Thyroid gland (tissue), 4 donors: ENCODE results near the gene NRSN2.

Experiments
- POLR2A ChIP-seq, 2 donors: fragments of 450-650 bp; IDR thresholded peaks; one replicate each; pipeline ENCODE4 v1.6.1; 2017; ENCODE audit warnings: antibody characterized with exemption in 2 of 2, mild to moderate bottlenecking in 2 of 2, moderate library complexity in 1 of 2
- TF ChIP-seq, protein P1 (sequence below), 6 experiments: fragments of 200-600 bp in 3 of 6; fragments of 450-650 bp in 3 of 6; sonication (generic) in 3 of 6; IDR thresholded peaks; one replicate each; pipeline ENCODE4 v1.5.1; 2016 to 2019; ENCODE audit warnings: antibody characterized with exemption in 6 of 6, mild to moderate bottlenecking in 2 of 6, inconsistent platforms in 1 of 6, moderate library complexity in 1 of 6

DNA sequence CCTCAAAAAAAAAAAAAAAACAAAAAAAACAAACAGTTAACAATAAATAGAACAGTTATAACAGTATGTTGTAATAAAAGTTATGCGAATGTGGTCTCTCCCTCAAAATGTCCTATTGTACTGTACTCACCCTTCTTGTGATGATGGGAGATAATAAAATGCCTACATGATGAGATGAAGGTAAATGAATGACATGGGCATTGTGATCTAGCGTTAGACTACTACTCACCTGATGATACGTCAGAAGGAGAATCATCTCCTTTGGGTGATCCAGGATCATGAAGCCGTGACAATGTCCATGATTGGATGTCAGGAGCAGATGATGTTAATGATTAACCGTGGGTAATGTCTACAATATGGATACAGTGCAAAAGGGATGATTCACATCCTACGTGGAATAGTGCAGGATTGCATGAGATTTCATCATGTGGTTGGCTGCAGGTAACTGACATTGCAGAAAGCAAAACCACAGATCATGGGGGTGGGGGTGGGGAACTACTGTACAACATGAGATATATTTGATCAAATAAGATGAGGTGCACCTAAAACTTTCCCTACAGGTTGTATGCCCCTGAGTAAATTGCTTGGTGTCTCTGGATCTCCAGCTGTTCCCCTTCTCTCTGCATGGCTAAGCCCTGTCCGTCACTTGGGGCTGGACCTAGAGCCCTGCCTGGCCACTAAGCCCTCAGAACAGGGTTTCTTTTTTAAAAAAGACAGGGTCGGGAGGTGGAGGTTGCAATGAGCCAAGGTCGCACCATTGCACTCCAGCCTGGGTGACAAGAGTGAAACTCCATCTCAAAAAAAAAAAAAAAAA lies 55.0 kb downstream of the NRSN2 start:
- TF ChIP-seq, protein P1, sequence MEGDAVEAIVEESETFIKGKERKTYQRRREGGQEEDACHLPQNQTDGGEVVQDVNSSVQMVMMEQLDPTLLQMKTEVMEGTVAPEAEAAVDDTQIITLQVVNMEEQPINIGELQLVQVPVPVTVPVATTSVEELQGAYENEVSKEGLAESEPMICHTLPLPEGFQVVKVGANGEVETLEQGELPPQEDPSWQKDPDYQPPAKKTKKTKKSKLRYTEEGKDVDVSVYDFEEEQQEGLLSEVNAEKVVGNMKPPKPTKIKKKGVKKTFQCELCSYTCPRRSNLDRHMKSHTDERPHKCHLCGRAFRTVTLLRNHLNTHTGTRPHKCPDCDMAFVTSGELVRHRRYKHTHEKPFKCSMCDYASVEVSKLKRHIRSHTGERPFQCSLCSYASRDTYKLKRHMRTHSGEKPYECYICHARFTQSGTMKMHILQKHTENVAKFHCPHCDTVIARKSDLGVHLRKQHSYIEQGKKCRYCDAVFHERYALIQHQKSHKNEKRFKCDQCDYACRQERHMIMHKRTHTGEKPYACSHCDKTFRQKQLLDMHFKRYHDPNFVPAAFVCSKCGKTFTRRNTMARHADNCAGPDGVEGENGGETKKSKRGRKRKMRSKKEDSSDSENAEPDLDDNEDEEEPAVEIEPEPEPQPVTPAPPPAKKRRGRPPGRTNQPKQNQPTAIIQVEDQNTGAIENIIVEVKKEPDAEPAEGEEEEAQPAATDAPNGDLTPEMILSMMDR (IDR thresholded peaks at IDR 0.05): no peak
- no peak for TF ChIP-seq POLR2A (IDR thresholded peaks at IDR 0.05)
